GM18867 (cell line): Measurements from ENCODE around the gene ZBTB16.

Source experiments
- ATAC-seq: cut with Tn5 transposase; IDR thresholded peaks from one replicate; pipeline ENCODE4 v1.9.1; 2021; ENCODE audit warnings: mild to moderate bottlenecking, moderate library complexity; ENCODE audit not compliant: unreplicated experiment

Gene ZBTB16

GRCh38 chr11:114228435-114229411 is 169.2 kb downstream of the ZBTB16 start:
- ATAC-seq, result no peak

DNA sequence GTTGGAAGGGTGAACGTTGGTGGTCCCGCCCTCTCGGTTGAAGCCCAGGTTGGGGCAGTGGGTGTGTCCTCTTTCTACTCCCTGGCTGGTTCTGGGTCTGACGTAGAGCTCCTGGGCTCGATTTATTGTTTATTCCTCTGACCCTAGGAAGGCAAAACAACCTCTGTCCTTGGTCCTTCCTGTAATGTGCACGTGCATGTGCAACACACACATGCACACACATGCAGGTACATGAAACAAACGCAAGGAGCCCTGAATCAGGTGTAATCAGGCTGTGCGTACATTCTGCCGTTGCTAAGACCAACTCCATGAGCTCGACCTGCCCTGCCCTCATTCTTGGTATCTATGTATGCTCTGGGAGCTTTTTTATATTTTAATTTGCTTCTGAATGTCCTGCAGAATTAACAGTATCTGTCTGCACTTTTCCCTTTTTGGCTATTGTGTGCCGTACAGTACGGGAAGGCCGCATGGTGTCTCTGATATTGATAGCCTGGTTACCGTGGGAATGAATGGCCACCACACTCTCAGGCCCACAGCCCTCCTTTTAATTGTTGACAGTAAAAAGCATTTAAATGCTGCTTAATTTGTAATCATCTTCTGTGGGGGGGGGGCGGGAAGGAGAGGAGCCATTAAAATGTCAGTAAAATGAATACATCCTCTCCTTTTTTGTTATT is 170.7 kb downstream of the ZBTB16 start:
- no peak for ATAC-seq

GRCh38 chr11:114232400-114233059 is 173.0 kb downstream of the ZBTB16 start:
- ATAC-seq, result no peak

GRCh38 chr11:114233755-114234154 is 174.2 kb downstream of the ZBTB16 start:
- ATAC-seq, result no peak

DNA sequence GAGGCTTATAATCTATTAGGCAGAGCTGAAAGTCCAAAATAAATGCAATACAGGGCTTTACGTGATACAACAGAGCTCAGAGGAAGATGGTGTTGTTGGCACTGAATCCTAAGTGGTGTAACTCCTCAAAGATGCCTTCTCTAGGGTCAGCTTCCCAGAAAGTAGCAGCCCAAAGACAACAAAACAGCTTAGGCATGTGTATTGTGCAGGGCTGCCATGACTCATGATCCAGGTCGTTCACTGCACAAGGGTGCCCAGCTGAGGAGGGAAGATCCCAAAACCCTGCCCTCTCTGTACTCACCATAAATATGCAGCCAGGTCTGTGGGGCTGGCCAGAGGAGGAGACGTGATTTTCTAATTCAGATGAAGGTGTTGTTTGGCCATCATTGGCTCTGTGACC is 177.3 kb downstream of the ZBTB16 start:
- no peak for ATAC-seq

GRCh38 chr11:114237321-114238280 is 178.1 kb downstream of the ZBTB16 start:
- no peak for ATAC-seq

GRCh38 chr11:114239753-114240161 is 180.2 kb downstream of the ZBTB16 start:
- ATAC-seq, result no peak

- no peak for ATAC-seq
Measured at GRCh38 chr11:114242032-114242431, 182.5 kb downstream of the ZBTB16 start.

- no peak for ATAC-seq
Measured at GRCh38 chr11:114243461-114244372, 184.2 kb downstream of the ZBTB16 start.

DNA sequence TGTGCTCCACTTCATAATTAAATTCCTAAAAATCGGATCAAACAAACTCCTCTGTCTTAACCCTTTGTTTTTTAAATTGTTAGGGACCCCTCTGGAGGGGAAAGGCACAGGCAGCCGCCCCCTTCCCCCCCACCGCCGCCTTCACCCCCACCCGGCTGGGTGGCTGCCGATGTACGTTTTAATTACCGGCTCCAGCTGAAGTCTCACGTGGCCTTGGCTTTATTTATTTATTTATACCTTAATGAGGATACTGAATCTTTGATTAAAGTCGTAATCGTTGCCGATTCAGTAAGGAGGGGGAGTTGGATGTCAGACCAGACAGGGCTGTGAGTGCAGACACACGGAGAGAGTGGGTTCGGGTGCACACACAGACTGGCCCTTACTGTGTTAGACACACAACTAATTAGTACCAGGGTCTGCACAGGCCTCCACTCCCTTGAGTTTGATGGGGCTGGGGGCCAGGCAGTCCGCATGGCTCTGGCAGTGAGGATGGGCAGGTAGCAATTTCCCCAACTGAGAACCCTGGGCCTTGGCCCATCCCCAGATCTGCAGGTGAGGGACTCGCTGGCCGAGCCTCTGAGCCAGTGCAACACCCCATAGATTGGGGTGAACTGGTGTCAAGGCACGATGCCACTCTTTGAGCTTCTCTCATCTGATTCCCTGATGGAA is 185.3 kb downstream of the ZBTB16 start:
- no peak for ATAC-seq

GRCh38 chr11:114246321-114247069 is 187.0 kb downstream of the ZBTB16 start:
- ATAC-seq, result no peak

DNA sequence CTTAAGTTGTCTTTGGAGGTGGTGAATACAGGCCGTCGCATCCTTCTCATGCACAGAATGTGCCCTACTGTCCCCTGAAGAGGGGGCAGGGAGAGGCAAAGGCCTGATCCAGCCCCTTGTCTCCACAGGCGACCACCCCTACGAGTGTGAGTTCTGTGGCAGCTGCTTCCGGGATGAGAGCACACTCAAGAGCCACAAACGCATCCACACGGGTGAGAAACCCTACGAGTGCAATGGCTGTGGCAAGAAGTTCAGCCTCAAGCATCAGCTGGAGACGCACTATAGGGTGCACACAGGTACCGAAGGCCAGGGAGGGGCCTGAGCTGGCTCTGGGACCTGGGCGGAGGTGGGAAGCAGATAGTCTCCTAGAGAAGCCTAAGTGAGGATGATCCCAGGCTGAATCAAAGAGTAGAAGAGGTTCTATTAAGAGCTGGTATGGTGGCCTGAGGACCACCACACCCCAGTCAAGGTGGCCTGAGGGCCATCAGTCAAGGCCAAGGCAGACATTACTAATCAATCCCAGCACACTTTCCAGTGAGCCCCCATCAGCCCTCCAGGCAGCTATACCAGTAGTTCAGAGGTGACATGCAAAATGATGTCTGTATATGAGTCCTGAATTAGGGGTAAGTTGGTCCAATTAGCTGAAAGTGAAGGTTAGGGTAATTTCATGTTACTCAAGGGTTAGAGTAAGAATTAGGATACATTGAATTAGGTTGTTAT is 187.7 kb downstream of the ZBTB16 start:
- ATAC-seq, result no peak

DNA sequence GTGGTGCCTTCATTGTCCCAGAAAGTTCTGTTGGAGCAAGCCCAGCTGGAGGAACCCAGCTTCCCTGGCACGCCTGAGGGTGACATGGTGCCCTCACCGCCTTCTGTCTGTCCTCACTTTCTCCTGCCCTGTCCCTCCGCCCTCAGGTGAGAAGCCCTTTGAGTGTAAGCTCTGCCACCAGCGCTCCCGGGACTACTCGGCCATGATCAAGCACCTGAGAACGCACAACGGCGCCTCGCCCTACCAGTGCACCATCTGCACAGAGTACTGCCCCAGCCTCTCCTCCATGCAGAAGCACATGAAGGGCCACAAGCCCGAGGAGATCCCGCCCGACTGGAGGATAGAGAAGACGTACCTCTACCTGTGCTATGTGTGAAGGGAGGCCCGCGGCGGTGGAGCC is 190.7 kb downstream of the ZBTB16 start:
- no peak for ATAC-seq

- ATAC-seq, result no peak
Measured at GRCh38 chr11:114250993-114251814, 191.7 kb downstream of the ZBTB16 start.

GRCh38 chr11:114251815-114252337 is 192.4 kb downstream of the ZBTB16 start:
- ATAC-seq, result no peak

GRCh38 chr11:114252767-114253166 is 193.3 kb downstream of the ZBTB16 start:
- ATAC-seq, result no peak
